ENCODE results near the gene SAMD4B. TPM values are rescaled to one million over a fixed set of nuclear protein-coding genes. Genes with fewer than 3 reads are reported as not detected.

SAMD4B gene
- total and polyA plus RNA-seq, 12 donors = 35.5 to 92.8 (median 49.8) TPM

DNA sequence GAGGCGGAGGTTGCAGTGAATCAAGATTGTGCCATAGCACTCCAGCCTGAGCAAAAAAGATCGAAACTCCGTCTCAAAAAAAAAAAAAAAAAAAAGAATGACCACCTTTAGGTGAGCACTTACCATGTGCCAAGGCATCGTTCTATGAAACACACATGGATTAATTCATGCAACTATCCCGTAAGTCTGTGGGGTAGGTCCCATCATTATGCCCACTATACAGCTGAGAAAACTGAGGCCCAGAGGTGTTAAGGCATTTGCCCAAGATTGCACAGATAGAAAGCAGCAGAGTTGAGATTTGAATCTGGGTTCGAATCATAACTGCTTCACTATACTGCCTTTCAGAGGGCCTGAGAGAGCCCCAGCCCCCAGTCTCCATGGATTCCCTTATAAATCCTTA lies 8.7 kb upstream of the SAMD4B start:
- TF ChIP-seq, protein P1, sequence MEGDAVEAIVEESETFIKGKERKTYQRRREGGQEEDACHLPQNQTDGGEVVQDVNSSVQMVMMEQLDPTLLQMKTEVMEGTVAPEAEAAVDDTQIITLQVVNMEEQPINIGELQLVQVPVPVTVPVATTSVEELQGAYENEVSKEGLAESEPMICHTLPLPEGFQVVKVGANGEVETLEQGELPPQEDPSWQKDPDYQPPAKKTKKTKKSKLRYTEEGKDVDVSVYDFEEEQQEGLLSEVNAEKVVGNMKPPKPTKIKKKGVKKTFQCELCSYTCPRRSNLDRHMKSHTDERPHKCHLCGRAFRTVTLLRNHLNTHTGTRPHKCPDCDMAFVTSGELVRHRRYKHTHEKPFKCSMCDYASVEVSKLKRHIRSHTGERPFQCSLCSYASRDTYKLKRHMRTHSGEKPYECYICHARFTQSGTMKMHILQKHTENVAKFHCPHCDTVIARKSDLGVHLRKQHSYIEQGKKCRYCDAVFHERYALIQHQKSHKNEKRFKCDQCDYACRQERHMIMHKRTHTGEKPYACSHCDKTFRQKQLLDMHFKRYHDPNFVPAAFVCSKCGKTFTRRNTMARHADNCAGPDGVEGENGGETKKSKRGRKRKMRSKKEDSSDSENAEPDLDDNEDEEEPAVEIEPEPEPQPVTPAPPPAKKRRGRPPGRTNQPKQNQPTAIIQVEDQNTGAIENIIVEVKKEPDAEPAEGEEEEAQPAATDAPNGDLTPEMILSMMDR (IDR thresholded peaks at IDR 0.05) = no peak
- Histone ChIP-seq H3K27me3 (peaks cover 0 to 5% (median 0%) of the 10 kb centered on the region in 7 donors), H3K36me3 (peaks cover 0 to 37% (median 0%) of the 10 kb centered on the region in 9 donors), H3K9me3 (no peaks in the 10 kb centered on the region), H3K27ac (no peak overlapping the region), H3K4me3 (no peak overlapping the region), H3K4me1 (peaks cover 0 to 43% (median under 1%) of the 10 kb centered on the region in 9 donors)
- no peak for ATAC-seq
- intact Hi-C loops (cut with DNase I) = loop anchor here in 1 of 10 donors (10.0 kb wide), 1 partner anchor 359 kb away; the partner anchor contains the start of gene FBXO17
- DNase-seq = no peak
- 95 to 97% methylated on average over 6 of the region's 6 CpGs for WGBS, 2 donors

DNA sequence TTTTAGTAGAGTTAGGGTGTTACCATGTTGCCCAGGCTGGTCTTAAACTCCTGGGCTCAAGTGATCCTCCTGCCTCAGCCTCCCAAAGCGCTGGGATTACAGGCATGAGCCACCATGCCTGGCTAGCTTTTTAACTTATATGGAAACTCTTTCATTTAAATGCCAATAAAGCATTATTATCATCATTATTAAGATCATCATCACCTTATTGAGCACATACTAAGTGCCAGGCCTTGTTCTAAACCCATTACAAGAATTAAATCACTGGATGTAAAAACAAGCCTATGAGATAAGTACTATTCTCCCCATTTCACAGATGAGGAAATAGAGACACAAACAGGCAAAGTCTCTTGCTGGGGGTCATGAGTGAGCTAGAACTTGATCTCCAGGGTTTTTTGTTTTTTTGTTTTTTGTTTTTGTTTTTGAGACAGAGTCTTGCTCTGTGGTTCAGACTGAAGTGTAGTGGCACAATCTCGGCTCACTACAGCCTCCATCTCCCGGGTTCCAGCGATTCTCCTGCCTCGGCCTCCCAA lies 7.7 kb upstream of the SAMD4B start:
- Histone ChIP-seq H3K27me3 (no peaks in the 10 kb centered on the region), H3K27ac (peak overlapping the region in 4 of 10 donors; percentile 72 to 99 (median 80)), H3K36me3 (peaks cover 0 to 27% (median 0%) of the 10 kb centered on the region in 9 donors), H3K4me1 (peaks cover 0 to 43% (median 0%) of the 10 kb centered on the region in 9 donors), H3K4me3 (peak overlapping the region in 5 of 10 donors; percentile 47 to 73 (median 50)), H3K9me3 (no peaks in the 10 kb centered on the region)
- TF ChIP-seq, protein P1 (IDR thresholded peaks at IDR 0.05) = no peak
- DNase-seq = no peak
- no peak for ATAC-seq
- 91 to 96% methylated on average over 5 of the region's 5 CpGs for WGBS, 2 donors
- intact Hi-C loops (cut with DNase I) = loop anchor here in 1 of 10 donors (10.0 kb wide), 1 partner anchor 360 kb away; the partner anchor contains the start of gene FBXO17

DNA sequence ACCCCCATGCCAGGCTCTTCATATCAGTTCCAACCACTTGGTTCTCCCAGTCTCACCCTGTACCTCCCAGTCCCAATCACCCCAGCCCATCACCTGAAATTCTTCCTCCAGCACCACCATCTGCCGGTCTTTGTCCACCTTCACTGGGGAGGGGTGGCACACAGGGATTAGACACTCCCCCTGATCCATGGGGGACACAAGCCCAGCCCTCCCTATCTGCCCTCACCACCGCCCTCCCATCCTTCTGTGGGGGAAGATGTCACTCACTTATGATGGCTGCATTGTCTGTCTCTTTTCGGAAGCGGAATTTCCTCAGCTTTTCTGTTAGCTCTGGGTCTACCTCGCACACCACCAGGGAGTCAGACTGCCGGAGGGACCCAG lies 7.1 kb upstream of the SAMD4B start:
- 38 to 46% methylated on average over 6 of the region's 6 CpGs for WGBS, 2 donors
- Histone ChIP-seq H3K36me3 (peaks cover 0 to 20% (median 0%) of the 10 kb centered on the region in 9 donors), H3K4me1 (peaks cover 0 to 48% (median under 1%) of the 10 kb centered on the region in 9 donors), H3K27ac (peak overlapping the region in 9 of 10 donors; percentile 42 to 99 (median 68)), H3K4me3 (peak overlapping the region in 9 of 10 donors; percentile 22 to 73 (median 50)), H3K9me3 (no peaks in the 10 kb centered on the region), H3K27me3 (no peaks in the 10 kb centered on the region)
- peak in 5 of 8 donors; percentile 8 to 47 (median 29) for ATAC-seq
- TF ChIP-seq, protein P1 (IDR thresholded peaks at IDR 0.05) = no peak
- DNase-seq = no peak
- intact Hi-C loops (cut with DNase I) = loop anchor here in 1 of 10 donors (10.0 kb wide), 1 partner anchor 360 kb away; the partner anchor contains the start of gene FBXO17

DNA sequence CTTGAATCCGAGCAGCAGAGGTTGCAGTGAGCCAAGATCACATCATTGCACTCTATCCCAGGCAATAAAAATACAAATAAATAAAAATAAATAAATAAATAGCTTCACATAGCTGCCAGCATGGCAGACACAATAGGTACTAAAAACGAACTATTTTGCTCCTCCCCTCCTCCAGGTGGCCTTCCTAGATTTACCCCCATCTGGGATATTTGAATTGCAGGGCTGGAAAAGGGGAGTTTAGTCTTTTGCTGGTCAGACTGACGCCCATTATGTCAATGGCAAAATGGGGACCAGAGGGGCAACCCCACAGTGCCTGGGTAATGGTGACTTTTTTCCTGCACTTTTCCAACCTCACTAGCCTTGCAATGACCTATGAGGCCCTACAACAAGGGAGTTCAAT lies 5.7 kb upstream of the SAMD4B start:
- WGBS, 2 donors = 65 to 77% methylated on average over 3 of the region's 3 CpGs
- Histone ChIP-seq H3K4me3 (peak overlapping the region in 2 of 10 donors; percentile 54 to 73), H3K4me1 (peaks cover 0 to 58% (median 12%) of the 10 kb centered on the region in 9 donors), H3K9me3 (no peaks in the 10 kb centered on the region), H3K27me3 (no peaks in the 10 kb centered on the region), H3K36me3 (peaks cover 0 to 9% (median 0%) of the 10 kb centered on the region in 9 donors), H3K27ac (peak overlapping the region in 6 of 10 donors; percentile 42 to 99 (median 66))
- TF ChIP-seq, protein P1 (IDR thresholded peaks at IDR 0.05) = no peak
- ATAC-seq (no peak), DNase-seq (no peak)
- intact Hi-C loops (cut with DNase I) = loop anchor here in 1 of 10 donors (10.0 kb wide), 1 partner anchor 362 kb away; the partner anchor contains the start of gene FBXO17

Measured in heart right ventricle (tissue), 16 donors.